ENCODE measurements around the gene ATP1A1.

ATP1A1 gene

DNA sequence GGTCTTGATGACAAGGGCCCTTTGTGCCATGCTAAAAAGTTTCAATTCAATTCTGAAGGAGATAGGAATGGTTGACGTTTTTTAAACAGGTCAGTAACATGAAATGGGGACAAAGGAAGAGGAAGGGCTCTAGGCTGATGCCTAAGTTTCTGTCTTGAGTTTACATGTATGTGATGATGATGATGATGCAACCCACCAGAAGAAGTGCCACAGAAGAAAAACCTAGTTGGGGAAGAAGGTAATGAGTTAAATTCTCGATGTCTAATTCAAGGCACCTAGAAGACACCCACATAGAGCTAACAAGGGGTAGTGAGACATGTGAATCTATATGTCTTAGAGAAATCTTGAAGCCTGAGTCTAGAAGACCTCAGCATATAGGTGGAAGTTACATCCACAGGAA is 44.4 kb upstream of the ATP1A1 start:
- DNase-seq: no peak
- no peak overlapping the region for H3K4me3 ChIP-seq (ENCODE audit: low read depth, low read length)

DNA sequence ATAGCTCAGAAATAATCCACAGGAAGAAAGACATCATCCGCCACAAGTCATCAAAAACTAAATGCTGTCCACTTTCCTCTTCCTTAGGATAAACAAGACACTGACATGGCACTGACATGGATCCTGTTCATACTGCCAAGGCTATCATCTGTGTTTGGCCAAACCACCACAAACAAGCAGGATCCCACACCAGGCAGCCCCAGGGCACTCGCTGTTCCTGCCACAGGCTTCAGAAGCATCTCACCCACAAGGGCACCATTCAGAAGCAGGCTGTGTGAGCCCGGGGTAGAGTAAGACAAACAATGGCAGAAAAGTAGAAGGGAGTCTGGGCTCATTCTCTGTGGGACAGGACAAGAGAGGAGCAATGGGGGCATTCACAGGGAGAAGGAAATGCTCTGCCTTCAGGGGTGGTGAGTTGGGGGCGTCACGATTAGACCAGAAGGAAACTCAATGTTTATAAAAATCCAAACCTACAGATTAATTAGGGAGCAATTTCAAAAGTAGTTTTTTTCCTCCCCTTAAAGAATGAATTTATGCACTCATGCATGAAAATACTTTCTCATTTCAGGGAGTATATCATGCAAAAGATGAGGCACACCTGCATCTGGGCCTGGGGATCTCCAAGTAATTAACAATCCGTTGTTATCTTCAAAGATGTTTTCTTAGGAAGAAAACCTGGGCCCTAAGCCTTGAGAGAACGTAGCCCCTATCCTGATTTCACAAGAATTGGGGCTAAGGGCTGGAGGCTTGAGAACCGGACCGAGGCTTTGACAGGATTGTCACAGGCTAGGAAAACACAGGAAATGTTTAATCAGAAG is 43.3 kb upstream of the ATP1A1 start:
- TF ChIP-seq CTCF (IDR thresholded peaks at IDR 0.05; ENCODE audit: low read depth, low read length): no peak
- no peak for DNase-seq
- Histone ChIP-seq H3K4me3 (ENCODE audit: low read depth, low read length) (no peak overlapping the region), H3K27me3 (ENCODE audit: insufficient read depth, low read depth, severe bottlenecking) (no peaks in the 10 kb centered on the region), H3K36me3 (no peaks in the 10 kb centered on the region), H3K9me3 (ENCODE audit: severe bottlenecking) (no peaks in the 10 kb centered on the region), H3K27ac (no peak overlapping the region)

More for the DNA sequence above, 44.4 kb upstream of the ATP1A1 start:
- TF ChIP-seq CTCF (IDR thresholded peaks at IDR 0.05; ENCODE audit: low read depth, low read length): no peak
- Histone ChIP-seq H3K9me3 (ENCODE audit: severe bottlenecking) (no peaks in the 10 kb centered on the region), H3K27ac (no peak overlapping the region), H3K27me3 (ENCODE audit: insufficient read depth, low read depth, severe bottlenecking) (no peaks in the 10 kb centered on the region), H3K36me3 (no peaks in the 10 kb centered on the region)

DNA sequence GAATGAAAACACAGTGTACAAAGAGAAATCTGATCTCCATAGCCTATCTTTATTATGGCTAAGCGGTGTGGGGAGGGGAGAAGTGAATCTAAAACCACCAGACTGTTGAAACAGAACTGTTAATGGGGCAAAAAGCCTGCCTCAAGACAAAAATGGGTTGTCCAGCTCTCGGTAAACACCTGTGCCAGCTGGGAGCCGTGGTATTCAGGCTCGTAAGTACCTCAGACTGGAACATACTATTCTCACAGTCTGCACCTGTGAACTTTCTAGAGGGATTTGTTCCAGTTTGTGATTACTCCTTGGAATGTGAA is 42.7 kb upstream of the ATP1A1 start:
- Histone ChIP-seq H3K27ac (no peak overlapping the region), H3K9me3 (ENCODE audit: severe bottlenecking) (no peaks in the 10 kb centered on the region), H3K27me3 (ENCODE audit: insufficient read depth, low read depth, severe bottlenecking) (no peaks in the 10 kb centered on the region), H3K36me3 (no peaks in the 10 kb centered on the region), H3K4me3 (ENCODE audit: low read depth, low read length) (no peak overlapping the region)
- TF ChIP-seq CTCF (IDR thresholded peaks at IDR 0.05; ENCODE audit: low read depth, low read length): no peak
- no peak for DNase-seq

DNA sequence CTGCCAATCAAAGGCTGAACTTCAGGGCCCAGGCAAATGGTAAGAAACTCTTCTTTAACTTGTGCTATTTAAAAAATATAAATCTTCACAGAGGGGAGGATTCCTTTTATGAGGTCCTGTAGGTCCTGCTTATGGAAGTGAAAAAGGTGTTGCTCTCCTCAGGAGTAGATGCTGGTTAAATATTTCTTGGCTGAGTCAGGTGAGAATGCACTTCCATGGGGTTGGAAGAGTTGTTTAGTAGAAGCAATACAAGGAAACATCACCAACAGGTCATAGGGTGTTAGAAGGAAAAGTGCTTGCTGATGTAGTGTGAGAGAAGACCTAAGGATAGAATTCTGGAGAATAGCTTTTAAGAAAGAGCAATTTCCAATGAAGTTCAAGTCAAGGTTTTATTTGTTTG is 42.2 kb upstream of the ATP1A1 start:
- no peak for TF ChIP-seq CTCF (IDR thresholded peaks at IDR 0.05; ENCODE audit: low read depth, low read length)
- no peak for DNase-seq
- H3K4me3 ChIP-seq (ENCODE audit: low read depth, low read length): no peak overlapping the region
- H3K36me3 ChIP-seq: no peaks in the 10 kb centered on the region
- H3K27ac ChIP-seq: no peak overlapping the region
- H3K9me3 ChIP-seq (ENCODE audit: severe bottlenecking): no peaks in the 10 kb centered on the region
- H3K27me3 ChIP-seq (ENCODE audit: insufficient read depth, low read depth, severe bottlenecking): no peaks in the 10 kb centered on the region

DNA sequence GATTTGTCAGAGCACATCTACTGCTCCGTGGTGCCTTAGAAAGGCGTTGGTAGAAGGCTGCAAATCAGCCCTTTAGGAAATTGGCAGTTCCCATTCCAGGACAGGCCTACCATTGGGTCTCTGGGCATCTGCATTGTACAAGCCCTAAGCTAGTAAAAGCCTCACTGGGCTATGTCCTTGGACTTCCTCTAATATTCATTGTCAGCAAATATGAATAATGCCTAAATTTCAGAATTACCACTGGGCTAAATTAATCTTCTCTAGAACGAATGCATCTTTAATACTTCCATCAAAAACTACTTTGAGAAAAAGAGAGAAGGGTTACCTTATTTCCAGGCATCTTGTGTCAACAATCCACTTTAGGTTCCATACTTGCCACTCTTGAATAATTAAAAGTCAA is 41.5 kb upstream of the ATP1A1 start:
- Histone ChIP-seq H3K36me3 (no peaks in the 10 kb centered on the region), H3K27ac (no peak overlapping the region), H3K4me3 (ENCODE audit: low read depth, low read length) (no peak overlapping the region), H3K9me3 (ENCODE audit: severe bottlenecking) (no peaks in the 10 kb centered on the region), H3K27me3 (ENCODE audit: insufficient read depth, low read depth, severe bottlenecking) (no peaks in the 10 kb centered on the region)
- DNase-seq: no peak
- no peak for TF ChIP-seq CTCF (IDR thresholded peaks at IDR 0.05; ENCODE audit: low read depth, low read length)

DNA sequence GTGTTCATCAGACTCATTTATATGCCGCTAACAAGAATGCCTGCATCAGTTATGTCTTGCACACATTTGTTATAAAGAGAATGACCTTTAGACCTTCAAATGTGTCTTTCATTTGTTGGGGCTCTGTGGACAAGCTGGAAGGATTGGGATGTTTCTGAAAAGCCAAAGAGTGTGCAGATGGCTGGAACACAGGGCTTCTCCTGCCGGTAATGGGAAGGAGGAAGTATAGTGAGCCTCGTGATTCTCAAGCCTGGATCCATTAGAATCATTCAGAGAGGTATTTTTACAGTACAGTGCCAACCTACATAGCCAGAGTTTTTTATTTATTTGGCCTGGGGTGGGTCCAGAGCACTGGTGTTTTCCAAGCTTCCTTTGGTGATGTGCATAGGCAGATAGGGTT is 40.6 kb upstream of the ATP1A1 start:
- TF ChIP-seq CTCF (IDR thresholded peaks at IDR 0.05; ENCODE audit: low read depth, low read length): no peak
- no peaks in the 10 kb centered on the region for H3K9me3 ChIP-seq (ENCODE audit: severe bottlenecking)

More for the DNA sequence above, 40.6 kb upstream of the ATP1A1 start:
- Histone ChIP-seq H3K27me3 (ENCODE audit: insufficient read depth, low read depth, severe bottlenecking) (no peaks in the 10 kb centered on the region), H3K36me3 (no peaks in the 10 kb centered on the region), H3K27ac (no peak overlapping the region), H3K4me3 (ENCODE audit: low read depth, low read length) (no peak overlapping the region)
- no peak for DNase-seq

All from WERI-Rb-1 (cell line).